ENCODE results near the gene PRRC1.

PRRC1 gene

GRCh38 chr5:127580731-127581130 lies 63.3 kb downstream of the PRRC1 start:
- DNase-seq (ENCODE audit: low read depth): no peak

- DNase-seq (ENCODE audit: low read depth): no peak
Measured at GRCh38 chr5:127581450-127581849, 64.0 kb downstream of the PRRC1 start.

- no peak for DNase-seq (ENCODE audit: low read depth)
Measured at GRCh38 chr5:127582773-127583370, 65.4 kb downstream of the PRRC1 start.

GRCh38 chr5:127583866-127584265 lies 66.4 kb downstream of the PRRC1 start:
- no peak for DNase-seq (ENCODE audit: low read depth)

- DNase-seq (ENCODE audit: low read depth): no peak
Measured at GRCh38 chr5:127585661-127586060, 68.2 kb downstream of the PRRC1 start.

GRCh38 chr5:127586066-127586770 lies 68.8 kb downstream of the PRRC1 start:
- no peak for DNase-seq (ENCODE audit: low read depth)

GRCh38 chr5:127586811-127587210 lies 69.4 kb downstream of the PRRC1 start:
- DNase-seq (ENCODE audit: low read depth): no peak

GRCh38 chr5:127587246-127587917 lies 69.9 kb downstream of the PRRC1 start:
- DNase-seq (ENCODE audit: low read depth): no peak

GRCh38 chr5:127588368-127588767 lies 70.9 kb downstream of the PRRC1 start:
- no peak for DNase-seq (ENCODE audit: low read depth)

GRCh38 chr5:127589309-127590030 lies 72.0 kb downstream of the PRRC1 start:
- no peak for DNase-seq (ENCODE audit: low read depth)

GRCh38 chr5:127590156-127590722 lies 72.8 kb downstream of the PRRC1 start:
- no peak for DNase-seq (ENCODE audit: low read depth)

- DNase-seq (ENCODE audit: low read depth): no peak
Measured at GRCh38 chr5:127595484-127596368, 78.3 kb downstream of the PRRC1 start.

GRCh38 chr5:127596501-127596900 lies 79.1 kb downstream of the PRRC1 start:
- no peak for DNase-seq (ENCODE audit: low read depth)

- no peak for DNase-seq (ENCODE audit: low read depth)
Measured at GRCh38 chr5:127599320-127599719, 81.9 kb downstream of the PRRC1 start.

- DNase-seq (ENCODE audit: low read depth): no peak
Measured at GRCh38 chr5:127599847-127600246, 82.4 kb downstream of the PRRC1 start.

GRCh38 chr5:127601111-127601510 lies 83.7 kb downstream of the PRRC1 start:
- DNase-seq (ENCODE audit: low read depth): no peak

GRCh38 chr5:127601601-127602000 lies 84.2 kb downstream of the PRRC1 start:
- no peak for DNase-seq (ENCODE audit: low read depth)

- no peak for DNase-seq (ENCODE audit: low read depth)
Measured at GRCh38 chr5:127602481-127602880, 85.0 kb downstream of the PRRC1 start.

- DNase-seq (ENCODE audit: low read depth): no peak
Measured at GRCh38 chr5:127602896-127603844, 85.7 kb downstream of the PRRC1 start.

All from stimulated activated CD8-positive, alpha-beta memory T cell treated with anti-CD3 and anti-CD28 coated beads, Interleukin-15, amount 100 ng/mL, for 24 hours (primary cell).